H9 (cell line): Measurements from ENCODE around the gene PLA2G5. TPM values are rescaled to one million over a fixed set of nuclear protein-coding genes. Genes with fewer than 3 reads are reported as not detected.

Experiments used
- DNase-seq: peaks from one replicate; pipeline ENCODE4 v3.0.0-alpha.2; 2017
- H2AFZ ChIP-seq: one replicate; pipeline ENCODE4 v1.6.1; 2013; ENCODE audit warnings: mild to moderate bottlenecking, low read length, control low read depth, moderate library complexity
- H2AK5ac ChIP-seq: 2 replicates; pipeline ENCODE4 v1.6.1; 2013; ENCODE audit warnings: low read length, control low read depth, mixed read lengths; ENCODE audit not compliant: insufficient read length
- H2BK120ac ChIP-seq: one replicate; pipeline ENCODE4 v1.6.1; 2013; ENCODE audit warnings: low read depth, mild to moderate bottlenecking, low read length, control low read depth, inconsistent platforms; ENCODE audit not compliant: poor library complexity, severe bottlenecking
- H2BK12ac ChIP-seq: 2 replicates; pipeline ENCODE4 v1.6.1; 2013; ENCODE audit warnings: low read length, control low read depth, mixed read lengths, low read depth; ENCODE audit not compliant: insufficient read length
- H2BK15ac ChIP-seq: 2 replicates; pipeline ENCODE4 v1.6.1; 2013; ENCODE audit warnings: low read depth, low read length, control low read depth
- H2BK20ac ChIP-seq: one replicate; pipeline ENCODE4 v1.6.1; 2013; ENCODE audit warnings: low read depth, mild to moderate bottlenecking, low read length, control low read depth, inconsistent platforms; ENCODE audit not compliant: poor library complexity, severe bottlenecking
- H2BK5ac ChIP-seq: 2 replicates; pipeline ENCODE4 v1.6.1; 2013; ENCODE audit warnings: low read length, control low read depth, mixed read lengths; ENCODE audit not compliant: insufficient read length
- H3K14ac ChIP-seq: 2 replicates; pipeline ENCODE4 v1.6.1; 2013; ENCODE audit warnings: low read length, control low read depth; ENCODE audit not compliant: insufficient read depth
- H3K18ac ChIP-seq: 2 replicates; pipeline ENCODE4 v1.6.1; 2013; ENCODE audit warnings: low read depth, mild to moderate bottlenecking, mixed read lengths, low read length, control low read depth; ENCODE audit not compliant: insufficient read length
- H3K23ac ChIP-seq: 2 replicates; pipeline ENCODE4 v1.6.1; 2013; ENCODE audit warnings: low read length, control low read depth, mixed read lengths, low read depth; ENCODE audit not compliant: insufficient read length
- H3K23me2 ChIP-seq: 2 replicates; pipeline ENCODE4 v1.6.1; 2013; ENCODE audit warnings: low read depth, mild to moderate bottlenecking, mixed read lengths, low read length, control low read depth; ENCODE audit not compliant: insufficient read length, poor library complexity, severe bottlenecking
- H3K27ac ChIP-seq: 2 replicates; pipeline ENCODE4 v1.5.1; 2013; ENCODE audit warnings: low read length, control low read depth, mixed read lengths, low read depth; ENCODE audit not compliant: insufficient read length
- H3K27me3 ChIP-seq: 2 replicates; pipeline ENCODE4 v1.6.1; 2013; ENCODE audit warnings: low read length, control low read depth, inconsistent platforms; ENCODE audit not compliant: insufficient read depth
- H3K4ac ChIP-seq: 2 replicates; pipeline ENCODE4 v1.6.1; 2013; ENCODE audit warnings: low read depth, mild to moderate bottlenecking, control low read depth, inconsistent platforms, low read length, moderate library complexity
- H3K4me1 ChIP-seq: 2 replicates; pipeline ENCODE4 v1.6.1; 2013; ENCODE audit warnings: low read length, control low read depth, inconsistent platforms; ENCODE audit not compliant: insufficient read depth
- H3K4me2 ChIP-seq: 2 replicates; pipeline ENCODE4 v1.6.1; 2013; ENCODE audit warnings: low read length, control low read depth, mixed read lengths; ENCODE audit not compliant: insufficient read length, insufficient read depth
- H3K56ac ChIP-seq: 2 replicates; pipeline ENCODE4 v1.6.1; 2013; ENCODE audit warnings: low read depth, mild to moderate bottlenecking, mixed read lengths, low read length, control low read depth; ENCODE audit not compliant: insufficient read length
- H3K79me1 ChIP-seq: 2 replicates; pipeline ENCODE4 v1.6.1; 2013; ENCODE audit warnings: low read depth, mild to moderate bottlenecking, moderate library complexity, low read length, control low read depth, inconsistent platforms; ENCODE audit not compliant: insufficient read depth, poor library complexity, severe bottlenecking
- H3K79me2 ChIP-seq: 2 replicates; pipeline ENCODE4 v1.6.1; 2013; ENCODE audit warnings: low read length, control low read depth, inconsistent platforms; ENCODE audit not compliant: insufficient read depth
- H3K9ac ChIP-seq: 2 replicates; pipeline ENCODE4 v1.6.1; 2013; ENCODE audit warnings: low read length, control low read depth, mixed read lengths; ENCODE audit not compliant: insufficient read length; ENCODE audit errors: extremely low read depth
- H3K9me3 ChIP-seq: one replicate; pipeline ENCODE4 v1.6.1; 2013; ENCODE audit warnings: low read depth, low read length, inconsistent platforms; ENCODE audit not compliant: control insufficient read depth
- H3T11ph ChIP-seq: one replicate; pipeline ENCODE4 v1.6.1; 2013; ENCODE audit warnings: mild to moderate bottlenecking, low read length, control low read depth, inconsistent platforms
- H4K20me1 ChIP-seq: one replicate; pipeline ENCODE4 v1.6.1; 2013; ENCODE audit not compliant: control insufficient read depth, insufficient read length, insufficient read depth
- H4K5ac ChIP-seq: 2 replicates; pipeline ENCODE4 v1.6.1; 2013; ENCODE audit warnings: low read depth, mild to moderate bottlenecking, mixed read lengths, low read length, control low read depth; ENCODE audit not compliant: insufficient read length
- H4K8ac ChIP-seq: replicated peaks from 2 replicates; pipeline ENCODE4 v1.6.1; 2013; ENCODE audit warnings: low read length, control low read depth, mixed read lengths, low read depth; ENCODE audit not compliant: insufficient read length
- H4K91ac ChIP-seq: 2 replicates; pipeline ENCODE4 v1.6.1; 2013; ENCODE audit warnings: low read depth, mild to moderate bottlenecking, moderate library complexity, mixed read lengths, low read length, control low read depth; ENCODE audit not compliant: insufficient read length
- H3K27ac Mint-ChIP-seq, 3 experiments: 2 replicates in 2 of 3; 3 replicates in 1 of 3; pipeline ENCODE4 v1.8.0; 2020 to 2021; ENCODE audit warnings: mixed read lengths in 3 of 3, mild to moderate bottlenecking in 1 of 3, moderate library complexity in 1 of 3
- H3K27me3 Mint-ChIP-seq: 2 replicates; pipeline ENCODE4 v1.8.0; 2021; ENCODE audit warnings: low read depth, mild to moderate bottlenecking, moderate library complexity, mixed read lengths
- H3K36me3 Mint-ChIP-seq, 3 experiments: 2 replicates in 2 of 3; 3 replicates in 1 of 3; pipeline ENCODE4 v1.8.0; 2020 to 2021; ENCODE audit warnings: low read depth in 3 of 3, mixed read lengths in 3 of 3; ENCODE audit not compliant: insufficient read depth in 1 of 3
- H3K4me1 Mint-ChIP-seq, 2 experiments: 2 replicates each; pipeline ENCODE4 v1.8.0; 2020; ENCODE audit warnings: mixed read lengths in 2 of 2
- H3K4me3 Mint-ChIP-seq, 2 experiments: 2 replicates in 1 of 2; 3 replicates in 1 of 2; pipeline ENCODE4 v1.8.0; 2020 to 2021; ENCODE audit warnings: mild to moderate bottlenecking in 2 of 2, mixed read lengths in 2 of 2, moderate library complexity in 1 of 2
- H3K9me3 Mint-ChIP-seq, 2 experiments: 2 replicates in 1 of 2; 3 replicates in 1 of 2; pipeline ENCODE4 v1.8.0; 2020; ENCODE audit warnings: mild to moderate bottlenecking in 2 of 2, mixed read lengths in 2 of 2, moderate library complexity in 1 of 2
- WGBS: extraction: QIAGEN DNeasy Blood & Tissue Kit; methylation state at CpG from one replicate; pipeline ENCODE4 v1.1.7; 2013; ENCODE audit warnings: missing lambda C conversion rate, low lambda C conversion rate, mixed read lengths; ENCODE audit not compliant: insufficient read length; ENCODE audit errors: extremely low coverage; 5-methylcytosine and 5-hydroxymethylcytosine counted together
- total RNA-seq: library from RNA; stranded (reverse); gene quantifications from 2 replicates; pipeline ENCODE4 v1.2.1, GENCODE V29; 2021
- TF ChIP-seq, protein P1 (sequence below): fragments of 200-600 bp; sonication (generic); conservative IDR thresholded peaks from 3 replicates; pipeline ENCODE4 v1.8.0; 2021; ENCODE audit warnings: antibody characterized with exemption, mild to moderate bottlenecking

PLA2G5 gene
- total RNA-seq, 1 experiment from 2014 or later, result not detected

DNA sequence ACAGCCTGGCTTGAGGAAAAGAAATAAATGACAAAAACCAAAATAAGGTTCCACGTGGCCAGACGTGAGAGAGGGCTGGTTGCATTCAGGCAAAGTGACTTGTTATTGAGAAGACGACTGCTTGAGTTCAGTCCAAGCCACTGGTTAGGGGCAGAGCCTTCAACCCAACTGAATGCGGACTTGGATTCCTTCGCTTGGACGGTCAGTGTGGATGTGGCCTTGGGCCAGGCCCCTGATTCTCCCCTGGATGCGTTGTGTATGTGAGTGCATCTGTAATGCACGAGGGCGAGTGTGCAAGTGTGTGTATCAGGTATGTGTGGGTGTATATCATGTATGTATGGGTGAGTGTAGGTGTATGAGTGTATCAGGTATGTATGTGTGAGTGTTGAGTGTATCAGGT is 71.0 kb downstream of the PLA2G5 start:
- H3T11ph ChIP-seq, result no peak overlapping the region
- peaks cover 0 to 7% of the 10 kb centered on the region in 2 experiments; a peak in 1 of 4 replicates for H3K4me1 Mint-ChIP-seq
- no peaks in the 10 kb centered on the region for H3K36me3 Mint-ChIP-seq
- no peak overlapping the region for H4K91ac ChIP-seq
- no peak overlapping the region for H3K27ac Mint-ChIP-seq
- no peak overlapping the region for H4K5ac ChIP-seq
- TF ChIP-seq, protein P1, sequence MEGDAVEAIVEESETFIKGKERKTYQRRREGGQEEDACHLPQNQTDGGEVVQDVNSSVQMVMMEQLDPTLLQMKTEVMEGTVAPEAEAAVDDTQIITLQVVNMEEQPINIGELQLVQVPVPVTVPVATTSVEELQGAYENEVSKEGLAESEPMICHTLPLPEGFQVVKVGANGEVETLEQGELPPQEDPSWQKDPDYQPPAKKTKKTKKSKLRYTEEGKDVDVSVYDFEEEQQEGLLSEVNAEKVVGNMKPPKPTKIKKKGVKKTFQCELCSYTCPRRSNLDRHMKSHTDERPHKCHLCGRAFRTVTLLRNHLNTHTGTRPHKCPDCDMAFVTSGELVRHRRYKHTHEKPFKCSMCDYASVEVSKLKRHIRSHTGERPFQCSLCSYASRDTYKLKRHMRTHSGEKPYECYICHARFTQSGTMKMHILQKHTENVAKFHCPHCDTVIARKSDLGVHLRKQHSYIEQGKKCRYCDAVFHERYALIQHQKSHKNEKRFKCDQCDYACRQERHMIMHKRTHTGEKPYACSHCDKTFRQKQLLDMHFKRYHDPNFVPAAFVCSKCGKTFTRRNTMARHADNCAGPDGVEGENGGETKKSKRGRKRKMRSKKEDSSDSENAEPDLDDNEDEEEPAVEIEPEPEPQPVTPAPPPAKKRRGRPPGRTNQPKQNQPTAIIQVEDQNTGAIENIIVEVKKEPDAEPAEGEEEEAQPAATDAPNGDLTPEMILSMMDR, result no peak
- no peaks in the 10 kb centered on the region for H3K79me2 ChIP-seq
- no peak overlapping the region for H2BK20ac ChIP-seq
- H3K4me3 Mint-ChIP-seq, result no peak overlapping the region
- H3K79me1 ChIP-seq, result no peaks in the 10 kb centered on the region
- H3K9ac ChIP-seq, result no peak overlapping the region
- H3K4ac ChIP-seq, result no peak overlapping the region
- no peak overlapping the region for H3K27ac ChIP-seq
- H3K9me3 Mint-ChIP-seq, result no peaks in the 10 kb centered on the region; a peak in 1 of 5 replicates
- H3K27me3 Mint-ChIP-seq, result peaks cover 2% of the 10 kb centered on the region
- H3K4me1 ChIP-seq, result no peaks in the 10 kb centered on the region
- no peaks in the 10 kb centered on the region for H3K23me2 ChIP-seq
- no peak overlapping the region for H3K56ac ChIP-seq
- H3K18ac ChIP-seq, result no peak overlapping the region
- no peaks in the 10 kb centered on the region for H3K27me3 ChIP-seq
- H2BK15ac ChIP-seq, result no peak overlapping the region
- no peak overlapping the region for H2BK12ac ChIP-seq
- no peak overlapping the region for H2AK5ac ChIP-seq
- no peak overlapping the region for H4K8ac ChIP-seq
- H3K9me3 ChIP-seq, result no peaks in the 10 kb centered on the region
- WGBS, result no CpG with 5 or more reads among the region's 9 CpGs
- no peak overlapping the region for H2BK120ac ChIP-seq
- no peak overlapping the region for H3K4me2 ChIP-seq
- no peak overlapping the region for H2BK5ac ChIP-seq
- H3K23ac ChIP-seq, result no peak overlapping the region
- no peak overlapping the region for H3K14ac ChIP-seq
- H4K20me1 ChIP-seq, result no peaks in the 10 kb centered on the region
- DNase-seq, result peak; percentile 19
- no peak overlapping the region for H2AFZ ChIP-seq
